CD1c-positive myeloid dendritic cell (primary cell): Measurements from ENCODE around the gene GRIK3.
A peak's percentile ranks its signal among the peaks of the same experiment; 100 is the strongest.
"Not testable (repeated sequence)": the region's sequence is repeated elsewhere in the genome, so short reads cannot be mapped to it uniquely, and the experiment has no call there.

Experiments
- DNase-seq: peaks from one replicate; pipeline ENCODE4 v3.0.0-alpha.2; 2016; ENCODE audit errors: extremely low spot score

GRIK3 gene

DNA sequence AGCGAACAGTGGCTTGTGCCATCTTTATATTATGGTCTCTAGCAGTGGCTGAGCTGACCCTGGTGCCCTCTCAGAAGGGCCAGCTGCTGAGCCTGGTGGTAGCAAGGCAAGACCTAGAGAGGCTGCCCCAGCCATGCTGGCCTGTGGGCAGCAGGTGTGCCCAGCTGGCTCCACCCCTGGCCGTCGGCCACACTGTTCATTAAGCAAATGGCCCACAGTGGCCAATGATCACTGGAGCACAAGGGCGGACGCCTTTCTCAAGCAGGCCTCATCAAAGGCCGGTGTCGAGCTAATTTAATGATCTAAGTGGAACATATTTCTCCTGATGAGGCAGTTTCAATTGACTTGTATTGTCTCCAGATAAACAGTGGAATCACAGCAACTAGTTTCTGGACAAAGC is 89.4 kb downstream of the GRIK3 start:
- DNase-seq: no peak

DNA sequence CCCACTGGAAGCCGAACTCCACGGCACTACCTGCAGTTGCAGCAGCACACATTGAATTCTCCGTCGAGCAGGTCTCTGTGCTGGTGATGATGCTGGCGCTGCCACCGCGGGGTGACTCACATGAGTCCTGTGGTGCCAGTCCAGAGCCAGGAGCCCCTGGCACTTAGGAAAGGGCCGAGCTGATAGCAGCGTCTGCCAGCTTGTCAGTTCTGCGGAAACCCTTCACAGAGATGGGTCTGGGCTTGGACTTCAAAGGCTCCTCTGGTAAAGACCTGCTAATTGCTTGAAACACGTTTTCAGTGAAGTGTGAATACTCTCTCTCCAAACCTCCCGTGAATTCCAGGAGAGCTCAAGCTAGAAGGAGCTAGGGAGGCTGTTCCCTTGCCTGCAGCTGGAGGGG is 92.2 kb downstream of the GRIK3 start:
- DNase-seq: no peak

DNA sequence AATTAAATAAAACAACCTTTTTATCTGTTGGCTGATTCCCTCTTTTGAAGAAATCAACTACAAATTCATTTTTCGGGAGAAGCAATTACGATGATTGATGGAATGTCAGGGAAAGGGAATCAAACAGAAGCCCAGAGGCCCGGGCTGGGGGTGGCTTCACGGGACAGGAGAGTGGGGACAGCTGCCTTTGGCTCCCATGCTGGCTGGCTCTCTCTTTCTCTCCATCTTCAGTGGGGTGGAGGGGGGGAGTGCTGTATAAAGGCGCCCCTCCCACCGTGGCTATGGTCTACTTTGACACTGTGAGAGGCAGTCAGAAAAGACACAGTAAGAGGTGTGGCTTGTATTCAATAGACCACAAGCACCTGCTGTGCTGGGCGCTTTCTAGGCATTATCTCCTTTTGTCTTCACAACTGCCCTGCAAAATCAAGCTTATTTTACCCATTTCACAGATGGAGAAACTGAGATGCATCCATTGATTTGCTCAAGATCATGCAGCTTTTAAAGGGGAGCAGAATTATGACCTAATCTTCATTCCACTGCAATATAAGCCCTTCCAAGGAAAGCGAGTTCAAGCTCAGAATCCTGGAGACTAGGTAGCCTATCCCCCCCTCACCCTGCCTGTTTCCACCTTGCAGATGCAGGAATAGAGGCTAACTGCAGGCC is 92.9 kb downstream of the GRIK3 start:
- no peak for DNase-seq

DNA sequence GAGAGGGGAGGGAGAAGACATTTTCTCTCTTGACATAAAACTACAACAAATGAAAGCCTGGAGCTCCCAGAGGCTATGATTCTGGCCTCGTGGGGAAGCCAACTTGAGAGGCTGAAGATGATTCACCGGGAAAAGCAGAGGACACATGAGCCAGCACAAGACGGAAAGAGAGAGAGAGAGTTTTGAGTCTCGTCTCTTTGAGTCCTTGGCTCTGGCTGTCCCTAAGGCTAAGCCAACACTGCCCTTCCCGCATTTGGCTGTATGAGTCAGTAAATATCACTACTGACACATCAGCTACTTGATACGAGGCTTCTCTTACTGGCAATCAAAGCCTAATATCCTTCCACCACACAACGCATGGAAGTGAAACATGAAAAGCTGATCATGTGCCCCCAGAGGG is 95.5 kb downstream of the GRIK3 start:
- no peak for DNase-seq

DNA sequence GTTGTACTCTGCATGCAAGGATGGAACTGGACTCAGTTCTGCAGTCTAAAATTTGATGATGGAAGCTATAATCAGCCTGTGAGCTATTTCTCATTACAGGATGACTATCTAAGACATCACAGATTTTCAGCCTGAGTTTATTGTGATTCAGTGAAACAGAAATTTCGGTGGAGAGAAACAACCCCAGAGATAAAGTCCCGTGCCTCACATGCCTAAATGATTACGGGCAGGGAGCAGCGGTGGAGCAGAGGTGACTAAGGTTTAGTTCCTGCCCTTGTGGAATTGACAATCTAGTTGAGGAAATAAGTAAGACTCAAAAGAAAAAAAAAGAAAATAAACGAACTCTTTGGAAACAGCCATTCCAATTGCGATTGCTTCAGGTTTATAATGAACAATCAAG is 96.9 kb downstream of the GRIK3 start:
- no peak for DNase-seq

DNA sequence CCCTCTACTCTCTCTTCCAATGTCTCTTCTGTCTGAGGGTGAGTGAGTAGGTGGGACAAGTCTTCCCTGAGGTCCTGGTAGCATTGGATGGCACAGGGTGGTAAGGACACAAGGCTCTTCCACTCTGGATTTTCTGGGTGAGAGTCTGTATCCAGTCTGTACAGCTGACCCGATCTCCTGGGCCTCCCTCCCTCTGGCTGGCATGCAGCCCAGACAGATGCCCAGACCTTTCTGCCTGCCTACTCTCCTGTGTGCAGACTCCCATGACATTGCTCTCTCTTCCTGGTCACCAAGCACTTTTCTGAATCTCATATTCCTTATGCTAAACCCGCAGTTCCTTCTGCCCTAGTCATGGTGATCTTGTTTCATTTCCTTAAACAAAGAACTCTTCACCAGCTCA is 100.3 kb downstream of the GRIK3 start:
- DNase-seq: no peak

DNA sequence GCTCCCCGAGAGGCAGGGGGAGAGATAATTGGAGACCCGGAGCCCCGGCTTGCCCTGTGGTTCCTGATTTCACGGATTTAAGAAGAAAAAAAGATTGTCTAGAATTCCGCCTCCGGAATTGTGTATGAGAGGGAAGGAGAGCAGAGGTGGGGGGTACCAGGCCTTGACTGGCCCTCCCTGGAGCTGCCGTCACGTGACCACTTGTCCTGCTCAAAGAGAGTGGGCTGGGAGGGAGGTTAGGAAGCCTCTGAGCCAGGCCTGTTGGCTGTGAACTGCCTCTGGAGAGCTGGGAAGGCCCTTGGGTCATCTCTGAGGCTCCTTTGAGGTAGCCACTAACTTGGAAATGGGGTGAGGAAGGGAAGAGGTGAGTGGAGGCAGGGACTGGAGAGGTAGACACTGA is 106.5 kb downstream of the GRIK3 start:
- no peak for DNase-seq

DNA sequence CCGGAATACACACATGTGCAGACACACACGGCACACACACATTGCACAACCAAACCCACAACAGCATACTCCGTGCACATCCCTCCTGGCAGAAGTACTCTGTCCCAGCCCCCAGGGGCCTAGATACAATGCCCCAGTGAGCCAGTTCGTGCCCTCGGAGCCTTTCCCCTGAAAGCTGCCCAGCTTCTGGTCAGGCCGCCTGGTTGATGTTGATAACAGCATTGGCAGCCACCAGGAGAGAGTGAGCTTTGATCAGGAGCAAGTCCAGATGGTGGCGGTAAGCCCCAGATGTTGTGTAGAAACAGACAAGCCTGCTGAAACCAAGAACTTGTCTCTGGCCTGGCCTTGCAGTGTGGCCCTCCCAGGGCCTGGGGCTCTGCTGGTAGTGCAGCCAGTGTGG is 109.1 kb downstream of the GRIK3 start:
- no peak for DNase-seq

DNA sequence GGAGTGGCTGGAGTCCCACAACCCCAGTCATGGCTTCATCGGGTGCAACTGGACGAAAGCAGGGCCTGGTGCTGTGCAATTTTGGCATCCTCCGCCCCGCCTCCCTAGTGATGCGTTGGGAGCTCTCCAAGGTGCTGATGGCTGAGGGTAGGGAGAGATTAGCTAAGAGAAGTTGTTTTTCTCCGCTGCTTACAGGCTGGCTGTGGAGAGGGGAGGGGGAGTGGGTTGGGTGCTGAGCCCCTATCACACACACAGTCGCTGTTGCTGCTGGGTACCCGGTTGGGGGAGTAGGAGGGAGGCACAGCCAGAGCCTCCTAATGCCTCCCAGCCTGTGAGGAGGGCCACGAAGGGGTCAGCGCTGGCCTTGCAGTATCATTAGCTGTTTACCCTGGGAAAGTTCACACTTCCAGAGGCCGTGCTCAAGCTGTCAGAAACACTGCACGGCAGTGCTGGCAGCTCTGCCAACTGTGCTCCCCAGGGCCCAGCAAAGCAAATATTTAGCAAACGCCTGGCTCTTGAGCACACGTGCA is 110.0 kb downstream of the GRIK3 start:
- DNase-seq: peak; percentile 29

DNA sequence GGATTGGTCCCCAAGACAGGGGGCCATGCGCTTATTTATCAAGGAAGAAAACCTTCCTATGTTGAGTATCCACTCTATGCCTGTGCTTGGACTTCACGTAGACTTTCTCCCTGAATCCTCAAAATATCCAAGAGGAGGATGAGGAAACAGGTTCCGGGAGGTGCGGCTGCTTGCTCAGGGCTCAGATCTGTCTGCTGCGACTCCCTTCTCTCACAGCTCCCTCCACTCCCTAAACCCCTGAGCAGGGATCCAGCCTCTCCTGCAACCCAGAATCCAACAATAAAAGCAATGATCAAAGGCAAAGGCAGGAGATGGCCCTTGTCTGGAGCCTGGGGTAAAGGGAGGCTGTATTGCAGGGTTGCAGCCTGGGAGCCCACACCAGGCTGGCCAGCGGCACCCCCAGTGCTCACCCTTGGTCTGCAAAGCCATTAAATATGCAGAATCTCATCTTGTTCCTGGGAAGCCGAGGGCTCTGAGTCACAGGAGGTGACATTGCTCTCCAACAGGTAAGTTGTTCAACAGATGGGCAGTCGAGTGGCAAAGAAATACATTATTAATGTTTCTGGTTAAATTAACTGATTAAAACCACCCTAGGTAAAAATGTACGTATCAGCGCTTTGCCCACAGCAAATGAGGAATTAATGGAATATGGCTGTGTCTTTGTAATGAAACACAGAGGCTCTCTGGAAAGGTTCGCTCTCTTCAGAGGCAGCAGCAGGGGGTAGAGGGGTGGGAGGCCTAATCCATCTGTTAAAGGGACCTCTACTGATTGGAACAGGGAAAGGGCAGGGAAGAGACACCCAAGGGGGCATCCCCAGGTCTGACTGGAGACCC is 111.5 kb downstream of the GRIK3 start:
- DNase-seq: no peak

DNA sequence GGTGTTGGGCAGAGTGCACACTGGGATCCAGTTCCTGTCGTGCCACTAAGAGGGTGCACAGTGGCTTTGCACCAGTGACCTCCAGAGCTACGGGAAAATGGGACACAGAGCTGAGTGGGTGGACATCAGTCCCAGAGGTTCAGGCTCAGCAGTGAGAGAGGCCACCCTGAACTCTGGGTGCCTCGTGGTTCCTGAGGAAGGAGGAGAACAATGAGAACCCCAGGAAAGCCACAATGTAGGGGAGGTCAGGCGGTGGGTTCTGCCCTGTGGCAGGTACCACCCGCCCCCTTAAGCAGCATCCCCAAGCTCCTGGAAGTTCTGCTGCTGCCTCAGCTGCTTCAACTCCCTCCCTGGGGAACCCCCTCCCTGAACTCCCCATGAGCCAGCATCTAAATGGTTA is 112.2 kb downstream of the GRIK3 start:
- no peak for DNase-seq

DNA sequence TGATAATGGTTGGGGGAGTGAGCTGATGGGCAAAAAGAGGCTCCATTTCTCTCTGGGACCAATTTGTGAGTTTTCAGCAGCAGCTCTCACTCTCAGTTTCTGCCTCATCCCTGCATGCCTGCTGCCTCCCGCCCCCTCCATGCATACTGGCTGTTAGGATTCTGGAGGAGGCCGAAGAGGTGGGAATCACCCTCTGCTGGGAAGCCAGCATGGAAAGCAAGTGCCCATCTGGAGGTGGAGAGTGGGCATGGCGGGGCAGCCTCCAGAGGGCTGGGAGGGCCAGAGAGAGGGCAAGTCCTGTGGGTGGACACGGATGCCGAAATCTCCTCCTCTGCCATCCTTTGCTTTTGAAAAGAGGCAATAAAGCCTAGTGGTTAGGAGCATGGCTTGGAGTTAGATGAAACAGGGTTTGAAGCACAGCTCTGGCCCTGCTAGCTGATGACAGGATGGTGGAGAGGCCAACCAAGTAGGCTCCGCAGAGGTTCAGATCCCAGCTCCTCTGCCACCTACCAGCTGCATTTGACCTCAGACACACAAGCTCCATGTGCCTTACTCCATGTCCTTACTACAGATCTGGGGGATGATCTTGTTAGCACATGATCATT is 113.4 kb downstream of the GRIK3 start:
- no peak for DNase-seq

DNA sequence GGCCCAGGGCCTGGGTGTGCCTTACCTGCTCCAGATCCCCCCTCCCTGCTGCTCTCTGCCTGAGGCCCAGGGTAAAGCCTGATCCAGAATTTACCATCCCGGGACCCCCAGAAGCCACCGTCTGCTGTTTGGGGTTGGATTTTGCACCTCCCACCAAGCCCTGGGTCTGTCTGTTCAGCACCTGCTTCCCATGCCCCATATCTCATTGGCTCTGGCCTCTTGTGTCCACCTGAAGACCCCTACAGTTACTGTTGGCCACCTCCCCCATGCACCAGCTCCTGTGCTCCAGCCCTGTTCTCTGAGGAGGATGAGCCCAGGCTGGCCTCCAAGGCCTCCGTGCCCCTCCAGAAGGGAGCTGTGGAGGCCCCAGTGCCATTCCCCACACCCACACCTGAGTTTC is 113.9 kb downstream of the GRIK3 start:
- no peak for DNase-seq

DNA sequence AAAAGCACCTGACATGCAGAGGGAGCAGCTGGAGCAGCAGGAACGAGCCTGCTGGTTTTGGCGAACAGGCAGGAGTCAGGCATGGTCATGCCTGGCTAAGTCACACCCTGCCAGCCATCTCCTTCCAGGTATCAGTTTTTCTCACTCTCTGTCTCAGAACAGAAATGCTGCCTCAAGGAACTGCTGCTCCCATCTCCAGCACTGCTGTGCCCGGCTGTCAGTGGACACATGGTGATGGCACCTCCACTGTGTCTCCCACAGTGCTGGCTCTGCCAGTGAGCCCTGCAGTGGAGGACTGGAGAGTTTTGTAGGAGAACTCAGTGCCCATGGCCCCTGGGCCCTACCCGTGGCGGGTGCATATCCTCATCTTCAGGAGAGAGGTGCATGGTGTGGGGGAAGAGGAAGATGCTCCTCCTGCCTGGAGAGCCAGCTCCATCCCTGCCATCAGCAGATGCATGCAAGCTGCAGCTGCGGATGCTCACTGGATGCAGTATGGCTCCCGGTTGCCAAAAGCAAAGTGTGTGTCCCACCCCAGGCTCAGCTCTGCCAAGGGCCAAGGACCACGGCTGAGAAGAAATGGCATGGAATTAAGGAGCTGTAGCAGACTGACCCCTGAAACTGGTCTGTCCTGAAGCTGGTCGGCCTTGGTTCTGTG is 114.7 kb downstream of the GRIK3 start:
- DNase-seq: no peak

DNA sequence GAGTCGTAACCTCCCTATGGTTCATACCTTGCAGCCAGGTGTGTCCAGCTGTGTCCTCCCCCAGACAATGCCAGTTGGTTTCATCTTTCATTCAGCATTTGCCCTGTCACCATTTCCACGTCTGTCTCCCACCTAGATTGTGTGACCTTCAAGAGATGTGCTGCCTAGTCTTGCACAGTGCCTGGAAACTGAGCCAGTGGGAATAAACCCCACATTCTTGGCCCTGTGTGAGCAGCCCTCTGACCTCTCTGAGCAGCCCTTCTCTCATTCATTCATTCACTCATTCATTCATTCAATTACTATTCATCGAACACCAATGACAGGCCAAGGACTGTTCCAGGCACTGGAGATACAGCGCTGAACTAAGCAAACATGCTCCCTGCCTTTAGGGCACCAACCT is 115.7 kb downstream of the GRIK3 start:
- no peak for DNase-seq

DNA sequence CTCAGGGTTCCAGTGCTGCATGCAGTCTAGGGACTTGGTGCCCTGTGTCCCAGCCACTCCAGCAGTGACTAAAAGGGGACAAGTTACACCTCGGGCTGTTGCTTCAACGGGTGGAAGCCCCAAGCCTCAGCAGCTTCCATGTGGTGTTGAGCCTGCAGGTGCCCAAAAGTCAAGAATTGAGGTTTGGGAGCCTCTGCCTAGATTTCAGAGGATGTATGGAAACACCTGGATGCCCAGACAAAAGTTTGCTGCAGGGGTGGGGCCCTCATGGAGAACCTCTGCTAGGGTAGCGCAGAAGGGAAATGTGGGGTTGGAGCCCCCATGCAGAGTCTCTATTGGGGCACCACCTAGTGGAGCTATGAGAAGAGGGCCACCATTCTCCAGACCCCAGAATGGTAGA is 117.8 kb downstream of the GRIK3 start:
- DNase-seq: not testable (repeated sequence)

DNA sequence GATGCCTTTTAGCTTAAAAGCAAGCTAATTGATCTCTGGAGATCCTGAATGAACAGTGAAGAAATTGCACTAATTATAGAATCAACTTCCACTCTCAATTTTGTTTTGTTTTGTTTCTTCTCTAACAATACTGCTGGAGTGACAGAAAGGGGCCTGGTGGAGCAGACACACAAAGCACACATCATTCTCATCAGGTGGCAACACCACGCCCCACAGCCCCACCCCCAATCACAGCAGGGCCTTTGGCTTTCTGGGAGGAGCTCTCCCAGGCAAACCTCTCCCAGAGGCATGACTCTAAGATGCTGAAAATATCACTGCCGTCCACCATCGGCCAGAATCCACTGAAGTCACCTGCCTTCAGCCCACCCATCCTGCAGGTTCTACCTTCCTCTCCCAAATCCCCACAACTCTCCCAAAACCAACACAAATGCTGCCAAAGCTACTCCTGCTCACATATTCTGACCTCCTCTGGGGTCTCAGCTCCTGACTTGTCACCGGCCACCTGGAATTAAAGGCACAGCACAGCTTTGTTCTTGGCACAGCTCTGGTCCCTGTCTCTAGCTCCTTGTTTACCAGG is 120.7 kb downstream of the GRIK3 start:
- DNase-seq: no peak

DNA sequence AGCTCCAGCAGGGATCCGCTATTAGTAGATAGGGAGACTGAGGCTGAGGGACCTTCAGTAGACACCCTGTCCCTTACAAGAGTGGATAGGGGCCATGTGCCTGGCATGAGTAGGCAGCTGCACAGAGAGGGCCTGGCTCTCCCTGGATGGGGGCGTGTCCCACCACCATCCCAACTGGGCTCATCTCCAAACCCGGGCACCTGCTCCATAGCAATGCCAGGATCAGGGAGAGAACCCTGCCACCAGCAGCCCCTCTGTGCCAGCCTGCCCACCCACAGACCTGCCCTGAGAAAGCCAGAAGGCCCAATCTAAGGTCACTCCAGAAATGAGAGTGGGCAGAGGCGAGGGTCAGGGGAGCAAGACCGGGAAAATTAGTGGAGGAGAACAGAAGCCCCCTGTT is 121.3 kb downstream of the GRIK3 start:
- no peak for DNase-seq

DNA sequence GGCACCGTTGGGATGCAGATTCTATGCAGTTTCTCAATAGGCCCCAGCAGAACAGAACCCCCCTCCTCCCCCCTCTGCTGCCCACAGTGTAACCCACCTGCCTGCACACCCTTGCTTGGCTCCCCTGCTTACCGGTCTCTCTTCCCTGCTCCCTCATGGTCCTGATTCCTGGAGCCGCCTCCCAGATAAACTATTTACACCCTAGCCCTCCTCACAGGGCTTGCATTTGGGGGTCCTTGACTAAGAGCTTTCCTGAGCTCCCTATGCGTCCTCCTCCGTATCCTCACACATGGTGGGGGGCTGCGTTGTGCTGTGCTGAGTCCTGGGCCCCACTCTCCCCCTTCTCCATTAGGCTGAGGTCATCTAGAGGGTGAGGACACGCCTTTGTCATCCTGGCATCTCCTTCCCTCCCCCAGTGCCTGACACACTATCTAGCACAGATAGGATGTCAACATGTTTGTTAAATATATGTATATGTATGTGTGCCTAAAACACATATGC is 121.9 kb downstream of the GRIK3 start:
- no peak for DNase-seq

DNA sequence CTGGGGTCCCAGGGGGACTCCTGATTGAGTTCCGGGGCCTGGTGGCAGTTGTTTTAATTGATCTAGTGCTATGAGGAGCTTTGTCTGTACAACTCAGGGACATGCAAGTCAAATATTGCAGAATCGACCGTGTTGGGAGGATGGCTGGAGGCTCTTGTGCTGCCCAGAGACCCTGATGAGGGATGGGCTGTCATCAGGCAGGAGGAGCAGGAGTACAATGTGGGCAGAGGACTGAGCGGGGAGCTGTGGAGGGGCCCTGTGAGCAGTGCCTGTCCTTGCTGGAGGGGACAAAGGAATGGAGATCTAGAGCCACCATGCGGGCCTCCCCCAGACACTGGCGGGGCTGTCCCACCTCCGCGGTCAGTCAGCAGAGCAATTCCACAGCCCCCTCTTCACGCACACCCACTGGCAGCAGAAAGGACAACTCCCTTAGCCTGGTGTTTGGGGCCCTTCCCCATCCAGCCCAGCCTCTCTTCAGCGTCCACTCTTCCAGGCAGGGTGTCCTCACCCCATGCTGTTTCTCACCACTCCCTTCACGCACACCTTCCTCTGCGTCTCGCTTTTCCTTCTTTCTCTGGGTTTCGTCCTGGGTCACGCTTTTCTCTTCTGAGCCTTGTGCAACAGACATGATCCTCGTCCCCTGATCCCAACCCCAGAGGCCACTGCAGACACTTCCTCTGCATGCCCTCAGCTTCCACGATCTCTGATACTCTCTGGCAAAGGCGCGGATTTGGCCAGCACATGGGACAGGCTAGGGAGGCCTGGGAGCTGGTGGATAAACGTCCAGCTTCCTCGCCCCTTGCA is 122.6 kb downstream of the GRIK3 start:
- DNase-seq: no peak
